Stimulated activated CD8-positive, alpha-beta memory T cell treated with anti-CD3 and anti-CD28 coated beads, Interleukin-15, amount 100 ng/mL, for 1 hour (primary cell): Measurements from ENCODE around the gene MRPL57.
"Not testable (repeated sequence)": the region's sequence is repeated elsewhere in the genome, so short reads cannot be mapped to it uniquely, and the experiment has no call there.

Experiments
- DNase-seq: peaks from one replicate; pipeline ENCODE4 v3.0.0-alpha.2; 2020; ENCODE audit warnings: low read depth

The MRPL57 gene

GRCh38 chr13:21197606-21198225 lies 21.3 kb downstream of the MRPL57 start:
- not testable (repeated sequence) for DNase-seq

- DNase-seq: not testable (repeated sequence)
Observed at GRCh38 chr13:21198391-21198790, 21.9 kb downstream of the MRPL57 start.

GRCh38 chr13:21201456-21202190 lies 25.2 kb downstream of the MRPL57 start:
- DNase-seq: not testable (repeated sequence)

- DNase-seq: no peak
Observed at GRCh38 chr13:21202767-21203531, 26.5 kb downstream of the MRPL57 start.

GRCh38 chr13:21208652-21209154 lies 32.2 kb downstream of the MRPL57 start:
- DNase-seq: no peak

GRCh38 chr13:21212138-21212775 lies 35.8 kb downstream of the MRPL57 start:
- no peak for DNase-seq

GRCh38 chr13:21215419-21215818 lies 39.0 kb downstream of the MRPL57 start:
- DNase-seq: not testable (repeated sequence)

- no peak for DNase-seq
Observed at GRCh38 chr13:21216332-21216731, 39.9 kb downstream of the MRPL57 start.

GRCh38 chr13:21218351-21219035 lies 42.0 kb downstream of the MRPL57 start:
- DNase-seq: no peak

- DNase-seq: no peak
Observed at GRCh38 chr13:21219036-21219381, 42.6 kb downstream of the MRPL57 start.

GRCh38 chr13:21219716-21220115 lies 43.3 kb downstream of the MRPL57 start:
- DNase-seq: not testable (repeated sequence)

GRCh38 chr13:21221268-21221667 lies 44.8 kb downstream of the MRPL57 start:
- DNase-seq: no peak

- no peak for DNase-seq
Observed at GRCh38 chr13:21225082-21225481, 48.6 kb downstream of the MRPL57 start.

- DNase-seq: no peak
Observed at GRCh38 chr13:21225841-21226581, 49.6 kb downstream of the MRPL57 start.

GRCh38 chr13:21227917-21228316 lies 51.5 kb downstream of the MRPL57 start:
- DNase-seq: no peak
